ENCODE results near the gene FAHD2A.

DNA sequence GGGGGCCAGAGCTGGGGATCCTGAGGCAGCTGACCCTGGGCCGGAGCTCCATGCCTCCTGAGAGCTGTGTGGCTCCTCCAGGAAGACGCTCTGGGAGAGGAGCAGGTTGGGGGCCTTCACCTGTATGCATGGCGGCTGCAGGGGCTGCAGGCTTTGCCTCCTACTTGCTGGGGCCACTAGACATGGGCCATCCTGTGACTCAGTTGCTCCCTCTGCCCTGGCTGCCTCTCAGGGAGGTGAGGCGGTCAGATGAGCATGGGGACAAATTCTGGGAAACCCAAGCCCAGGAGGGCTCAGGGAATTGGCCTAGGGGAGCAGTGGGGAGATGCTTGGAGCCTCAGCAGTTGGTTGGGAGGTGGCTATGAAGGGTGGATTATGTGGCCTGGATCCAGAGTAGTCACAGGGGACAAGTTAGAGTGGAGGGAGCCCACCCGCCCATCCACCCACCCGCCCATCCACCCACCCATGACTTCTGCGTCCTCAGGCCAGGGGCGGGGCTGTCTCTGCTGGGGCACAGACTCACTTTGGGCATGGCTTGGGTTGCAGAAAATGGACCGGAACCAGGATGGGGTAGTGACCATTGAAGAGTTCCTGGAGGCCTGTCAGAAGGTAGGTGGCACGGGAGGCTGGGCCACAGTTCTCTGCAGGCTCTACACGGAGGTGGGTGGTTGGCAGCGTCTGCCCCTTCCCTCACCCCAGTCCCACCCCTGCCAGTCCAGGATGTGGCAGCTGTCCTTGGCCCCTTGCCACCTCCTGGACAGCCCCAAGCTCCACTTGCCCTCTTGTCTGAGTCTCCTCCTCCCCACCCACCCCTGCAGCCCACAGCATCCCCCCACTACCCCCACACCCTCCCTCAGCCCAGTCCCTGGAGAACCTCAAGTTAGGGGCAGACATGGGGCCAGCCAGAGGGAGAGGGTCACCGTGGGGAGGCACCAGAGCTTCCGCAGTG, 19.5 kb upstream of the FAHD2A start:
- TF ChIP-seq POLR2A (IDR thresholded peaks at IDR 0.05; ENCODE audit: extremely low read depth, insufficient read length) (no peak), MYC (IDR thresholded peaks at IDR 0.05; ENCODE audit: low read depth, low read length) (no peak)
- TF ChIP-seq, protein P1, sequence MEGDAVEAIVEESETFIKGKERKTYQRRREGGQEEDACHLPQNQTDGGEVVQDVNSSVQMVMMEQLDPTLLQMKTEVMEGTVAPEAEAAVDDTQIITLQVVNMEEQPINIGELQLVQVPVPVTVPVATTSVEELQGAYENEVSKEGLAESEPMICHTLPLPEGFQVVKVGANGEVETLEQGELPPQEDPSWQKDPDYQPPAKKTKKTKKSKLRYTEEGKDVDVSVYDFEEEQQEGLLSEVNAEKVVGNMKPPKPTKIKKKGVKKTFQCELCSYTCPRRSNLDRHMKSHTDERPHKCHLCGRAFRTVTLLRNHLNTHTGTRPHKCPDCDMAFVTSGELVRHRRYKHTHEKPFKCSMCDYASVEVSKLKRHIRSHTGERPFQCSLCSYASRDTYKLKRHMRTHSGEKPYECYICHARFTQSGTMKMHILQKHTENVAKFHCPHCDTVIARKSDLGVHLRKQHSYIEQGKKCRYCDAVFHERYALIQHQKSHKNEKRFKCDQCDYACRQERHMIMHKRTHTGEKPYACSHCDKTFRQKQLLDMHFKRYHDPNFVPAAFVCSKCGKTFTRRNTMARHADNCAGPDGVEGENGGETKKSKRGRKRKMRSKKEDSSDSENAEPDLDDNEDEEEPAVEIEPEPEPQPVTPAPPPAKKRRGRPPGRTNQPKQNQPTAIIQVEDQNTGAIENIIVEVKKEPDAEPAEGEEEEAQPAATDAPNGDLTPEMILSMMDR (IDR thresholded peaks at IDR 0.05; ENCODE audit: low read depth, low read length), result no peak
- TF ChIP-seq, protein P2, sequence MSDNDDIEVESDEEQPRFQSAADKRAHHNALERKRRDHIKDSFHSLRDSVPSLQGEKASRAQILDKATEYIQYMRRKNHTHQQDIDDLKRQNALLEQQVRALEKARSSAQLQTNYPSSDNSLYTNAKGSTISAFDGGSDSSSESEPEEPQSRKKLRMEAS (IDR thresholded peaks at IDR 0.05; ENCODE audit: low read depth, low read length), result no peak
